ENCODE measurements around the gene HEBP1. TPM values are rescaled to one million over a fixed set of nuclear protein-coding genes. Genes with fewer than 3 reads are reported as not detected.
A peak's percentile ranks its signal among the peaks of the same experiment; 100 is the strongest.

HEBP1 gene
- total and polyA plus RNA-seq, 4 donors = 55.8 to 181 (median 75.6) TPM

GRCh38 chr12:13007496-13008233, 7.6 kb upstream of the HEBP1 start:
- no peak overlapping the region for H3K4me3 ChIP-seq (ENCODE audit: low read length in 2 of 2)
- no peaks in the 10 kb centered on the region for H3K27me3 ChIP-seq (ENCODE audit: control insufficient read depth in 1 of 2, insufficient read depth in 2 of 2, low read length in 1 of 2)
- H3K4me1 ChIP-seq (ENCODE audit: control insufficient read depth in 1 of 2, insufficient read depth in 2 of 2, low read length in 2 of 2) = no peaks in the 10 kb centered on the region
- ATAC-seq (ENCODE audit: low FRiP score) (no peak), DNase-seq (no peak)
- intact Hi-C loops (cut with DNase I) = no loop called here
- no peaks in the 10 kb centered on the region for H3K9me3 ChIP-seq (ENCODE audit: control insufficient read depth, low read length)
- WGBS, 2 donors = 91 to 94% methylated on average over 7 of the region's 7 CpGs
- no peaks in the 10 kb centered on the region for H3K36me3 ChIP-seq (ENCODE audit: control insufficient read depth in 1 of 2, insufficient read depth in 2 of 2, low read length in 1 of 2)
- no peak overlapping the region for H3K27ac ChIP-seq (ENCODE audit: low read depth in 1 of 2, low read length in 2 of 2)

GRCh38 chr12:13005649-13006048, 5.6 kb upstream of the HEBP1 start:
- 94 to 97% methylated on average over 2 of the region's 2 CpGs for WGBS, 2 donors
- no peak for ATAC-seq (ENCODE audit: low FRiP score)
- Histone ChIP-seq H3K4me1 (ENCODE audit: control insufficient read depth in 1 of 2, insufficient read depth in 2 of 2, low read length in 2 of 2) (no peaks in the 10 kb centered on the region), H3K36me3 (ENCODE audit: control insufficient read depth in 1 of 2, insufficient read depth in 2 of 2, low read length in 1 of 2) (no peaks in the 10 kb centered on the region), H3K9me3 (ENCODE audit: control insufficient read depth, low read length) (no peaks in the 10 kb centered on the region), H3K27me3 (ENCODE audit: control insufficient read depth in 1 of 2, insufficient read depth in 2 of 2, low read length in 1 of 2) (no peaks in the 10 kb centered on the region), H3K27ac (ENCODE audit: low read depth in 1 of 2, low read length in 2 of 2) (no peak overlapping the region), H3K4me3 (ENCODE audit: low read length in 2 of 2) (no peak overlapping the region)
- DNase-seq = no peak
- intact Hi-C loops (cut with DNase I) = no loop called here

- H3K4me3 ChIP-seq (ENCODE audit: low read length in 2 of 2) = no peak overlapping the region
- H3K4me1 ChIP-seq (ENCODE audit: control insufficient read depth in 1 of 2, insufficient read depth in 2 of 2, low read length in 2 of 2) = no peaks in the 10 kb centered on the region
- WGBS, 2 donors = 61 to 75% methylated on average over 3 of the region's 3 CpGs
- H3K36me3 ChIP-seq (ENCODE audit: control insufficient read depth in 1 of 2, insufficient read depth in 2 of 2, low read length in 1 of 2) = no peaks in the 10 kb centered on the region
- no peaks in the 10 kb centered on the region for H3K9me3 ChIP-seq (ENCODE audit: control insufficient read depth, low read length)
- no peak overlapping the region for H3K27ac ChIP-seq (ENCODE audit: low read depth in 1 of 2, low read length in 2 of 2)
- no peaks in the 10 kb centered on the region for H3K27me3 ChIP-seq (ENCODE audit: control insufficient read depth in 1 of 2, insufficient read depth in 2 of 2, low read length in 1 of 2)
- ATAC-seq (ENCODE audit: low FRiP score) (no peak), DNase-seq (no peak)
- intact Hi-C loops (cut with DNase I) = loop anchor here (5.0 kb wide), 4 partner anchors 37 to 202 kb away; partner anchors contain the start of genes FAM234B (in 1 of the 2) and GSG1 (in 1 of the 2)
These were observed 4.9 kb upstream of the HEBP1 start for GRCh38 chr12:13004986-13005385.

- DNase-seq (no peak), ATAC-seq (ENCODE audit: low FRiP score) (no peak)
- no peak overlapping the region for H3K27ac ChIP-seq (ENCODE audit: low read depth in 1 of 2, low read length in 2 of 2)
- H3K4me3 ChIP-seq (ENCODE audit: low read length in 2 of 2) = no peak overlapping the region
- no peaks in the 10 kb centered on the region for H3K9me3 ChIP-seq (ENCODE audit: control insufficient read depth, low read length)
- no peaks in the 10 kb centered on the region for H3K36me3 ChIP-seq (ENCODE audit: control insufficient read depth in 1 of 2, insufficient read depth in 2 of 2, low read length in 1 of 2)
- no peaks in the 10 kb centered on the region for H3K27me3 ChIP-seq (ENCODE audit: control insufficient read depth in 1 of 2, insufficient read depth in 2 of 2, low read length in 1 of 2)
- intact Hi-C loops (cut with DNase I) = loop anchor here (5.0 kb wide), 4 partner anchors 38 to 203 kb away; partner anchors contain the start of genes FAM234B (in 1 of the 2) and GSG1 (in 1 of the 2)
- no peaks in the 10 kb centered on the region for H3K4me1 ChIP-seq (ENCODE audit: control insufficient read depth in 1 of 2, insufficient read depth in 2 of 2, low read length in 2 of 2)
- WGBS, 2 donors = 91 to 95% methylated on average over 3 of the region's 3 CpGs
These were observed 4.3 kb upstream of the HEBP1 start for GRCh38 chr12:13004361-13004760.

- Histone ChIP-seq H3K36me3 (ENCODE audit: control insufficient read depth in 1 of 2, insufficient read depth in 2 of 2, low read length in 1 of 2) (no peaks in the 10 kb centered on the region), H3K4me1 (ENCODE audit: control insufficient read depth in 1 of 2, insufficient read depth in 2 of 2, low read length in 2 of 2) (no peaks in the 10 kb centered on the region), H3K9me3 (ENCODE audit: control insufficient read depth, low read length) (no peaks in the 10 kb centered on the region), H3K27me3 (ENCODE audit: control insufficient read depth in 1 of 2, insufficient read depth in 2 of 2, low read length in 1 of 2) (no peaks in the 10 kb centered on the region), H3K4me3 (ENCODE audit: low read length in 2 of 2) (no peak overlapping the region), H3K27ac (ENCODE audit: low read depth in 1 of 2, low read length in 2 of 2) (no peak overlapping the region)
- 97% methylated on average over 10 of the region's 10 CpGs for WGBS, 2 donors
- DNase-seq = no peak
- ATAC-seq (ENCODE audit: low FRiP score) = no peak
- intact Hi-C loops (cut with DNase I) = loop anchor here (5.0 kb wide), 4 partner anchors 40 to 205 kb away; partner anchors contain the start of genes FAM234B (in 1 of the 2) and GSG1 (in 1 of the 2)
These were observed 2.4 kb upstream of the HEBP1 start for GRCh38 chr12:13002301-13003097.

GRCh38 chr12:13001775-13002040, 1.6 kb upstream of the HEBP1 start:
- Histone ChIP-seq H3K4me1 (ENCODE audit: control insufficient read depth in 1 of 2, insufficient read depth in 2 of 2, low read length in 2 of 2) (no peaks in the 10 kb centered on the region), H3K27ac (ENCODE audit: low read depth in 1 of 2, low read length in 2 of 2) (no peak overlapping the region), H3K4me3 (ENCODE audit: low read length in 2 of 2) (peak overlapping the region; percentile 84 to 89), H3K9me3 (ENCODE audit: control insufficient read depth, low read length) (no peaks in the 10 kb centered on the region), H3K27me3 (ENCODE audit: control insufficient read depth in 1 of 2, insufficient read depth in 2 of 2, low read length in 1 of 2) (no peaks in the 10 kb centered on the region), H3K36me3 (ENCODE audit: control insufficient read depth in 1 of 2, insufficient read depth in 2 of 2, low read length in 1 of 2) (no peaks in the 10 kb centered on the region)
- WGBS, 2 donors = 44 to 48% methylated on average over 16 of the region's 16 CpGs
- DNase-seq = no peak
- intact Hi-C loops (cut with DNase I) = loop anchor here (2.0 to 5.0 kb wide), 5 partner anchors 41 to 211 kb away; partner anchors contain the start of genes FAM234B (in 1 of the 2) and GSG1 (in 1 of the 2)
- no peak for ATAC-seq (ENCODE audit: low FRiP score)

- 0 to 1% methylated on average over 75 to 82 of the region's 82 CpGs for WGBS, 2 donors
- H3K9me3 ChIP-seq (ENCODE audit: control insufficient read depth, low read length) = no peaks in the 10 kb centered on the region
- intact Hi-C loops (cut with DNase I) = loop anchor here (2.0 to 5.0 kb wide), 5 partner anchors 41 to 212 kb away; partner anchors contain the start of genes FAM234B (in 1 of the 2) and GSG1 (in 1 of the 2)
- H3K36me3 ChIP-seq (ENCODE audit: control insufficient read depth in 1 of 2, insufficient read depth in 2 of 2, low read length in 1 of 2) = no peaks in the 10 kb centered on the region
- H3K27ac ChIP-seq (ENCODE audit: low read depth in 1 of 2, low read length in 2 of 2) = peak overlapping the region; percentile 83 to 95
- H3K27me3 ChIP-seq (ENCODE audit: control insufficient read depth in 1 of 2, insufficient read depth in 2 of 2, low read length in 1 of 2) = no peaks in the 10 kb centered on the region
- DNase-seq (peak; percentile 77 to 89), ATAC-seq (ENCODE audit: low FRiP score) (peak; percentile 56)
- H3K4me3 ChIP-seq (ENCODE audit: low read length in 2 of 2) = peak overlapping the region; percentile 84 to 89
- peaks cover 0 to 1% of the 10 kb centered on the region in 2 donors for H3K4me1 ChIP-seq (ENCODE audit: control insufficient read depth in 1 of 2, insufficient read depth in 2 of 2, low read length in 2 of 2)
These were observed 1.1 kb upstream of the HEBP1 start for GRCh38 chr12:13000925-13001774.

GRCh38 chr12:13000616-13000924, 505 bp upstream of the HEBP1 start:
- 0% methylated on average over 16 of the region's 16 CpGs for WGBS, 2 donors
- no peaks in the 10 kb centered on the region for H3K9me3 ChIP-seq (ENCODE audit: control insufficient read depth, low read length)
- H3K27me3 ChIP-seq (ENCODE audit: control insufficient read depth in 1 of 2, insufficient read depth in 2 of 2, low read length in 1 of 2) = no peaks in the 10 kb centered on the region

More at GRCh38 chr12:13000616-13000924, 505 bp upstream of the HEBP1 start:
- peak overlapping the region; percentile 83 to 95 for H3K27ac ChIP-seq (ENCODE audit: low read depth in 1 of 2, low read length in 2 of 2)
- H3K4me3 ChIP-seq (ENCODE audit: low read length in 2 of 2) = peak overlapping the region; percentile 84 to 89
- peak; percentile 63 for ATAC-seq (ENCODE audit: low FRiP score)
- DNase-seq = no peak
- H3K36me3 ChIP-seq (ENCODE audit: control insufficient read depth in 1 of 2, insufficient read depth in 2 of 2, low read length in 1 of 2) = no peaks in the 10 kb centered on the region
- peaks cover 0 to 1% of the 10 kb centered on the region in 2 donors for H3K4me1 ChIP-seq (ENCODE audit: control insufficient read depth in 1 of 2, insufficient read depth in 2 of 2, low read length in 2 of 2)
- intact Hi-C loops (cut with DNase I) = loop anchor here (2.0 to 5.0 kb wide), 5 partner anchors 42 to 212 kb away; partner anchors contain the start of genes FAM234B (in 1 of the 2) and GSG1 (in 1 of the 2)
